Endothelial cell of umbilical vein (primary cell): Measurements from ENCODE around the gene RAD51B.

ENCODE experiments used
- EZH2 ChIP-seq: IDR thresholded peaks from 2 replicates; pipeline ENCODE4 v1.6.1; 2012; ENCODE audit warnings: borderline replicate concordance, low read depth, mild to moderate bottlenecking, moderate library complexity, low read length, inconsistent platforms; ENCODE audit not compliant: severe bottlenecking
- FOS ChIP-seq: IDR thresholded peaks from 2 replicates; pipeline ENCODE4 v1.6.1; 2011; ENCODE audit warnings: mild to moderate bottlenecking, low read length, moderate library complexity, borderline replicate concordance; ENCODE audit not compliant: insufficient read depth
- GATA2 ChIP-seq: IDR thresholded peaks from 2 replicates; pipeline ENCODE4 v1.7.0; 2011; ENCODE audit warnings: low read depth, mild to moderate bottlenecking, moderate library complexity, mixed read lengths, low read length; ENCODE audit not compliant: insufficient read length, insufficient read depth
- JUN ChIP-seq: IDR thresholded peaks from 2 replicates; pipeline ENCODE4 v1.6.1; 2011; ENCODE audit warnings: borderline replicate concordance, low read depth; ENCODE audit not compliant: insufficient read length, insufficient read depth
- MYC ChIP-seq: IDR thresholded peaks from one replicate; pipeline ENCODE4 v1.6.1; 2011; ENCODE audit warnings: mild to moderate bottlenecking, low read depth, low read length
- POLR2A ChIP-seq: IDR thresholded peaks from 2 replicates; pipeline ENCODE4 v1.6.1; 2012; ENCODE audit warnings: low read depth, mild to moderate bottlenecking, control low read depth, low read length
- POLR2AphosphoS5 ChIP-seq: IDR thresholded peaks from 2 replicates; pipeline ENCODE4 v1.6.1; 2012; ENCODE audit warnings: low read depth, mild to moderate bottlenecking, control low read depth, low read length, moderate library complexity; ENCODE audit not compliant: insufficient read depth
- TF ChIP-seq, protein P1 (sequence below), 2 donors: IDR thresholded peaks; 1 replicate in 1 of 2; 2 replicates in 1 of 2; pipeline ENCODE4 v1.5.1; 2011; ENCODE audit warnings: low read length in 2 of 2, mild to moderate bottlenecking in 2 of 2, moderate library complexity in 2 of 2, control low read depth in 1 of 2, inconsistent platforms in 1 of 2, low read depth in 1 of 2; ENCODE audit not compliant: insufficient read depth in 1 of 2; ENCODE audit errors: extremely low read depth in 1 of 2
- TF ChIP-seq, protein P2 (sequence below): IDR thresholded peaks from 2 replicates; pipeline ENCODE4 v1.6.1; 2011; ENCODE audit not compliant: insufficient read depth, insufficient read length

DNA sequence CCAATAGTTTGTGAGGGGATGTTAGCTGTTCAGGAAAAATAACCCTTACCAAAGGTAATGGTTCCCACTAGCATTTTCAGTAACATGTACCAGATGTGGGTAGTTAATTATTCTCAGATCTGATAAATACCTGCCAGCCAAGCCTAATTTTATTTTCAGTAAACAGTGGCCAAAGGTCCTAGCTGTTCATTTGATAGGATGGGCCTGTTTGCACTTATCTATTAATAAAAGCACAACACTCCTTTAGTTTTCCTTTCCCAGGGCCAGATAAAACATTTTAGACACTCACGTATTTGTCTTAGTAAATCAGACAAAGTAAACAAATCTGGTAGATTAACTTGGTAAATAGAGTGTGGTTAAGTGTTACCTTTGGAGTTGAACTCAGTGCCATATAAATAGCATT, 345.1 kb downstream of the RAD51B start:
- TF ChIP-seq, protein P1, sequence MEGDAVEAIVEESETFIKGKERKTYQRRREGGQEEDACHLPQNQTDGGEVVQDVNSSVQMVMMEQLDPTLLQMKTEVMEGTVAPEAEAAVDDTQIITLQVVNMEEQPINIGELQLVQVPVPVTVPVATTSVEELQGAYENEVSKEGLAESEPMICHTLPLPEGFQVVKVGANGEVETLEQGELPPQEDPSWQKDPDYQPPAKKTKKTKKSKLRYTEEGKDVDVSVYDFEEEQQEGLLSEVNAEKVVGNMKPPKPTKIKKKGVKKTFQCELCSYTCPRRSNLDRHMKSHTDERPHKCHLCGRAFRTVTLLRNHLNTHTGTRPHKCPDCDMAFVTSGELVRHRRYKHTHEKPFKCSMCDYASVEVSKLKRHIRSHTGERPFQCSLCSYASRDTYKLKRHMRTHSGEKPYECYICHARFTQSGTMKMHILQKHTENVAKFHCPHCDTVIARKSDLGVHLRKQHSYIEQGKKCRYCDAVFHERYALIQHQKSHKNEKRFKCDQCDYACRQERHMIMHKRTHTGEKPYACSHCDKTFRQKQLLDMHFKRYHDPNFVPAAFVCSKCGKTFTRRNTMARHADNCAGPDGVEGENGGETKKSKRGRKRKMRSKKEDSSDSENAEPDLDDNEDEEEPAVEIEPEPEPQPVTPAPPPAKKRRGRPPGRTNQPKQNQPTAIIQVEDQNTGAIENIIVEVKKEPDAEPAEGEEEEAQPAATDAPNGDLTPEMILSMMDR (IDR thresholded peaks at IDR 0.05; ENCODE audit: extremely low read depth in 1 of 2, insufficient read depth in 1 of 2, low read depth in 1 of 2, low read length in 2 of 2): no peak
- TF ChIP-seq POLR2A (no peak), EZH2 (no peak), POLR2AphosphoS5 (no peak), JUN (no peak), MYC (no peak), GATA2 (no peak), FOS (no peak)
- TF ChIP-seq, protein P2, sequence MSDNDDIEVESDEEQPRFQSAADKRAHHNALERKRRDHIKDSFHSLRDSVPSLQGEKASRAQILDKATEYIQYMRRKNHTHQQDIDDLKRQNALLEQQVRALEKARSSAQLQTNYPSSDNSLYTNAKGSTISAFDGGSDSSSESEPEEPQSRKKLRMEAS: no peak
